HCT116 (cell line): Measurements from ENCODE around the gene LRRC7. TPM values are rescaled to one million over a fixed set of nuclear protein-coding genes. Genes with fewer than 3 reads are reported as not detected.

Source experiments
- ATAC-seq: fragments of 200-7000 bp; cut with Tn5 transposase; 2 replicates; pipeline ENCODE4 v1.9.1; 2020; ENCODE audit warnings: mild to moderate bottlenecking, moderate library complexity
- BruUV-seq: library from RNA; stranded (reverse); fragments of 400-500 nt; replicated peaks from 2 replicates; lab custom pipeline; 2021; lab: Mats Ljungman, UMichigan
- CTCF ChIA-PET: fragments of 300-600 bp; sonication (Branson Sonifier 250); formaldehyde crosslinking; loops from one replicate; lab custom pipeline; 2021; ENCODE audit warnings: antibody characterized with exemption; lab: Charles Lee
- POLR2A ChIA-PET: fragments of 300-600, 350-600 bp; sonication (Branson Sonifier 250); formaldehyde crosslinking; loops from one replicate; lab custom pipeline; 2021; ENCODE audit warnings: antibody characterized with exemption; lab: Charles Lee
- RAD21 ChIA-PET, 2 experiments: fragments of 300-600 bp; sonication (Branson Sonifier 250); formaldehyde crosslinking; loops; one replicate each; lab custom pipeline; 2023; ENCODE audit warnings: low total read pairs in 2 of 2; ENCODE audit not compliant: uncharacterized antibody in 2 of 2, unreplicated experiment in 2 of 2, low non-redundant PET in 1 of 2; lab: Charles Lee
- DNase-seq: peaks from one replicate; pipeline ENCODE4 v3.0.0-alpha.2; 2010; ENCODE audit warnings: low read depth, low spot score
- H2AFZ ChIP-seq: fragments of 200-600 bp; shearing (Covaris generic), sonication (generic); 2 replicates; pipeline ENCODE4 v1.6.1; 2017; ENCODE audit warnings: low read depth, mixed run types, mixed read lengths, antibody characterized with exemption, low read length; ENCODE audit not compliant: poor library complexity, severe bottlenecking
- H3K27ac ChIP-seq: 2 replicates; pipeline ENCODE4 v1.5.1; 2012; ENCODE audit warnings: low read depth, low read length
- H3K27me3 ChIP-seq: fragments of 200-600 bp; sonication (generic); 2 replicates; pipeline ENCODE4 v1.6.1; 2016; ENCODE audit warnings: mixed run types, low read length, mixed read lengths; ENCODE audit not compliant: insufficient read depth
- H3K36me3 ChIP-seq, 2 experiments: fragments of 200-500 bp in 1 of 2; fragments of 200-600 bp in 1 of 2; sonication (Bioruptor generic) in 1 of 2; sonication (generic) in 1 of 2; 2 replicates each; pipeline versions ENCODE4 v1.5.1 to v1.6.1; 2014 to 2016; ENCODE audit warnings: low read length in 2 of 2, inconsistent platforms in 1 of 2, mixed read lengths in 1 of 2, mixed run types in 1 of 2; ENCODE audit not compliant: insufficient read depth in 2 of 2, control insufficient read depth in 1 of 2
- H3K4me1 ChIP-seq, 2 experiments: fragments of 200-600 bp in 1 of 2; sonication (generic) in 1 of 2; 2 replicates each; pipeline versions ENCODE4 v1.5.1 to v1.6.1; 2012 to 2017; ENCODE audit warnings: low read length in 2 of 2, inconsistent platforms in 1 of 2, mild to moderate bottlenecking in 1 of 2, mixed read lengths in 1 of 2, mixed run types in 1 of 2, moderate library complexity in 1 of 2; ENCODE audit not compliant: insufficient read depth in 2 of 2, control insufficient read depth in 1 of 2
- H3K4me2 ChIP-seq: fragments of 200-600 bp; sonication (generic); 2 replicates; pipeline ENCODE4 v1.6.1; 2017; ENCODE audit warnings: mixed run types, low read length, mixed read lengths
- H3K4me3 ChIP-seq, 2 experiments: fragments of 200-600 bp in 1 of 2; sonication (generic) in 1 of 2; replicated peaks in 1 of 2; 2 replicates each; pipeline ENCODE4 v1.5.1; 2011 to 2016; ENCODE audit warnings: low read length in 2 of 2, control low read depth in 1 of 2, low read depth in 1 of 2, mild to moderate bottlenecking in 1 of 2, mixed read lengths in 1 of 2, mixed run types in 1 of 2
- H3K79me2 ChIP-seq: fragments of 200-600 bp; sonication (generic); 2 replicates; pipeline ENCODE4 v1.6.1; 2017; ENCODE audit warnings: mild to moderate bottlenecking, mixed run types, low read length, moderate library complexity, mixed read lengths; ENCODE audit not compliant: insufficient read depth
- H3K9ac ChIP-seq: fragments of 200-600 bp; sonication (generic); 2 replicates; pipeline ENCODE4 v1.6.1; 2016; ENCODE audit warnings: low read length, mixed read lengths
- H3K9me2 ChIP-seq: fragments of 200-600 bp; sonication (generic), shearing (Covaris generic); 2 replicates; pipeline ENCODE4 v1.6.1; 2017; ENCODE audit warnings: mixed run types, mild to moderate bottlenecking, moderate library complexity; ENCODE audit not compliant: insufficient read depth
- H3K9me3 ChIP-seq, 2 experiments: fragments of 200-500 bp in 1 of 2; fragments of 200-600 bp in 1 of 2; sonication (Bioruptor generic) in 1 of 2; sonication (generic) in 1 of 2; 2 replicates each; pipeline ENCODE4 v1.6.1; 2014 to 2017; ENCODE audit warnings: low read length in 2 of 2, mixed read lengths in 2 of 2, inconsistent platforms in 1 of 2, low read depth in 1 of 2, mild to moderate bottlenecking in 1 of 2, mixed run types in 1 of 2, moderate library complexity in 1 of 2; ENCODE audit not compliant: control insufficient read depth in 1 of 2, insufficient read depth in 1 of 2
- H4K20me1 ChIP-seq: fragments of 200-600 bp; sonication (generic), shearing (Covaris generic); 2 replicates; pipeline ENCODE4 v1.6.1; 2017; ENCODE audit warnings: mixed run types, mild to moderate bottlenecking, moderate library complexity; ENCODE audit not compliant: insufficient read depth
- ELF1 ChIP-seq: IDR thresholded peaks from 2 replicates; pipeline ENCODE4 v1.6.1; 2012; ENCODE audit warnings: low read depth, borderline replicate concordance
- RAD21 ChIP-seq: IDR thresholded peaks from 2 replicates; pipeline ENCODE4 v1.6.1; 2012; ENCODE audit warnings: low read depth, mild to moderate bottlenecking
- ZBTB33 ChIP-seq: IDR thresholded peaks from 2 replicates; pipeline ENCODE4 v1.6.1; 2011; ENCODE audit warnings: mild to moderate bottlenecking, low read length, moderate library complexity; ENCODE audit not compliant: insufficient replicate concordance; ENCODE audit errors: extremely low read depth
- ZFX ChIP-seq: fragments of 450-650 bp; IDR thresholded peaks from 2 replicates; pipeline ENCODE4 v1.6.1; 2017
- intact Hi-C: fragments of 100-400 bp; cut with micrococcal nuclease; formaldehyde crosslinking; loops from 2 replicates; pipeline ENCODE4 v1.10.0; 2022
- total RNA-seq: library from RNA; stranded (reverse); gene quantifications from one replicate; pipeline ENCODE4 v1.2.1, GENCODE V29; 2021; ENCODE audit not compliant: unreplicated experiment
- TF ChIP-seq, protein P1 (sequence below), 3 experiments: fragments of 200-600 bp in 1 of 3; sonication (generic) in 1 of 3; IDR thresholded peaks in 2 of 3; conservative IDR thresholded peaks in 1 of 3; 2 replicates each; pipeline ENCODE4 v1.5.1; 2012 to 2017; ENCODE audit warnings: low read depth in 2 of 3, low read length in 2 of 3, antibody characterized with exemption in 1 of 3, borderline replicate concordance in 1 of 3, control low read depth in 1 of 3, mild to moderate bottlenecking in 1 of 3, mixed read lengths in 1 of 3, mixed run types in 1 of 3, moderate library complexity in 1 of 3; ENCODE audit not compliant: insufficient read depth in 1 of 3

Gene LRRC7
- total RNA-seq, 1 experiment from 2014 or later = not detected

DNA sequence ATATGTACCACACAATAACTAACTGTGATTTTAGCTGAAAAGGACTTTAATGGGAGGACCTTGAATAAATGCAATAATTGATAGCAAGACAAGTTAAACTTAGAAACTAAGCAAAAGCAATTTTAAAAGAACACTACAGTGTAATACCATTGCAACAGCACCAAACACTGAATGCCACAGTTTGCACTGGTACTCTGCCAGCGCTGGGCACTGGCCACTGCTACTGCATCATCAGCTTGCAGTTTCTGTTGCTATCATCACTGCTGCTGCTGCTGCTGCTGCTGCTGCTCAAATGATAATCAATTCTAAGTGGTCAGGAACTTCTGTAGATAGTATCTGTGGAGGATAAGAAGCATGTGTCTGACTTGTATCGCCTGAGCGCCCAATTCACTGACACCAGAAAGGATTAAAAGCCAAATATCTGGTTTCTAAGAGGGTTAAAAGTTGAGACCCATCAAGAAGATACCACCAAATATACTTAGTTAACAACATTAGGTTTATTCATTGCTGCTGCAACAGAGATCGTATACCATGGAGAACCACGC, 330.8 kb downstream of the LRRC7 start:
- no peaks in the 10 kb centered on the region for H3K9me2 ChIP-seq
- RAD21 ChIA-PET = no interaction called here
- no TSS peak for BruUV-seq
- H3K27ac ChIP-seq = no peak overlapping the region
- no peak overlapping the region for H3K9ac ChIP-seq
- intact Hi-C loops = no loop called here
- no peaks in the 10 kb centered on the region for H3K36me3 ChIP-seq
- CTCF ChIA-PET = no interaction called here
- peaks cover 15% of the 10 kb centered on the region for H3K27me3 ChIP-seq
- H4K20me1 ChIP-seq = no peaks in the 10 kb centered on the region
- ATAC-seq (no peak), DNase-seq (no peak)
- no peak overlapping the region for H3K4me3 ChIP-seq
- H3K9me3 ChIP-seq = no peaks in the 10 kb centered on the region
- H2AFZ ChIP-seq = no peak overlapping the region
- H3K79me2 ChIP-seq = no peaks in the 10 kb centered on the region
- no peak for TF ChIP-seq RAD21
- no peak overlapping the region for H3K4me2 ChIP-seq
- no peaks in the 10 kb centered on the region for H3K4me1 ChIP-seq
- POLR2A ChIA-PET = no interaction called here

GRCh38 chr1:69911301-69911801, 343.6 kb downstream of the LRRC7 start:
- ATAC-seq = no peak
- H2AFZ ChIP-seq = no peak overlapping the region
- no peak overlapping the region for H3K9ac ChIP-seq
- no peaks in the 10 kb centered on the region for H4K20me1 ChIP-seq
- no peaks in the 10 kb centered on the region for H3K9me2 ChIP-seq
- no peak overlapping the region for H3K27ac ChIP-seq
- CTCF ChIA-PET = no interaction called here
- no peaks in the 10 kb centered on the region for H3K4me1 ChIP-seq
- H3K4me2 ChIP-seq = no peak overlapping the region
- DNase-seq = no peak
- no TSS peak for BruUV-seq
- no peaks in the 10 kb centered on the region for H3K36me3 ChIP-seq
- TF ChIP-seq, protein P1, sequence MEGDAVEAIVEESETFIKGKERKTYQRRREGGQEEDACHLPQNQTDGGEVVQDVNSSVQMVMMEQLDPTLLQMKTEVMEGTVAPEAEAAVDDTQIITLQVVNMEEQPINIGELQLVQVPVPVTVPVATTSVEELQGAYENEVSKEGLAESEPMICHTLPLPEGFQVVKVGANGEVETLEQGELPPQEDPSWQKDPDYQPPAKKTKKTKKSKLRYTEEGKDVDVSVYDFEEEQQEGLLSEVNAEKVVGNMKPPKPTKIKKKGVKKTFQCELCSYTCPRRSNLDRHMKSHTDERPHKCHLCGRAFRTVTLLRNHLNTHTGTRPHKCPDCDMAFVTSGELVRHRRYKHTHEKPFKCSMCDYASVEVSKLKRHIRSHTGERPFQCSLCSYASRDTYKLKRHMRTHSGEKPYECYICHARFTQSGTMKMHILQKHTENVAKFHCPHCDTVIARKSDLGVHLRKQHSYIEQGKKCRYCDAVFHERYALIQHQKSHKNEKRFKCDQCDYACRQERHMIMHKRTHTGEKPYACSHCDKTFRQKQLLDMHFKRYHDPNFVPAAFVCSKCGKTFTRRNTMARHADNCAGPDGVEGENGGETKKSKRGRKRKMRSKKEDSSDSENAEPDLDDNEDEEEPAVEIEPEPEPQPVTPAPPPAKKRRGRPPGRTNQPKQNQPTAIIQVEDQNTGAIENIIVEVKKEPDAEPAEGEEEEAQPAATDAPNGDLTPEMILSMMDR (IDR thresholded peaks at IDR 0.05 in 2 of 3, conservative IDR thresholded peaks at IDR 0.05 in 1 of 3; ENCODE audit: borderline replicate concordance in 1 of 3, insufficient read depth in 1 of 3, low read depth in 2 of 3, low read length in 2 of 3) = no peak
- no peak for TF ChIP-seq ZBTB33
- no peak for TF ChIP-seq ELF1
- TF ChIP-seq ZFX = no peak
- intact Hi-C loops = no loop called here
- H3K4me3 ChIP-seq = no peak overlapping the region
- H3K27me3 ChIP-seq = no peaks in the 10 kb centered on the region
- POLR2A ChIA-PET = no interaction called here
- RAD21 ChIA-PET = no interaction called here
- H3K9me3 ChIP-seq = no peaks in the 10 kb centered on the region
- no peaks in the 10 kb centered on the region for H3K79me2 ChIP-seq
